ACC112 (cell line): ENCODE results near the gene ANKLE1.
"Not testable (repeated sequence)": the region's sequence is repeated elsewhere in the genome, so short reads cannot be mapped to it uniquely, and the experiment has no call there.

Experiments used
- H2AFZ ChIP-seq: fragments of 200-600 bp; sonication (generic); one replicate; pipeline ENCODE4 v1.6.0; 2017; ENCODE audit warnings: antibody characterized with exemption, low read length; ENCODE audit not compliant: unreplicated experiment
- H3K27ac ChIP-seq: fragments of 200-600 bp; sonication (generic); 2 replicates; pipeline ENCODE4 v1.5.1; 2014; ENCODE audit warnings: low read depth, mild to moderate bottlenecking, antibody characterized with exemption, low read length, moderate library complexity
- H3K27me3 ChIP-seq: fragments of 200-600 bp; sonication (generic); 2 replicates; pipeline ENCODE4 v1.6.1; 2014; ENCODE audit warnings: mild to moderate bottlenecking, antibody characterized with exemption, low read length, moderate library complexity, mixed read lengths; ENCODE audit not compliant: insufficient read depth
- H3K36me3 ChIP-seq: fragments of 200-600 bp; sonication (generic); 2 replicates; pipeline ENCODE4 v1.6.1; 2016; ENCODE audit warnings: mild to moderate bottlenecking, antibody characterized with exemption, low read length, moderate library complexity, mixed read lengths; ENCODE audit not compliant: insufficient read depth
- H3K4me1 ChIP-seq: fragments of 200-600 bp; sonication (generic); one replicate; pipeline ENCODE4 v1.6.1; 2016; ENCODE audit warnings: low read length, mixed read lengths; ENCODE audit not compliant: insufficient read depth, unreplicated experiment, control insufficient read depth
- H3K4me3 ChIP-seq: fragments of 200-600 bp; sonication (generic); 2 replicates; pipeline ENCODE4 v1.5.1; 2014; ENCODE audit warnings: mild to moderate bottlenecking, low read depth, low read length
- H3K79me2 ChIP-seq: fragments of 200-600 bp; sonication (generic); one replicate; pipeline ENCODE4 v1.6.0; 2016; ENCODE audit warnings: low read length; ENCODE audit not compliant: control insufficient read depth, unreplicated experiment, insufficient read depth

ANKLE1 gene

GRCh38 chr19:17286263-17286662 is 4.6 kb downstream of the ANKLE1 start:
- H2AFZ ChIP-seq, result no peak overlapping the region
- H3K36me3 ChIP-seq, result no peaks in the 10 kb centered on the region
- H3K4me1 ChIP-seq, result no peaks in the 10 kb centered on the region
- no peak overlapping the region for H3K4me3 ChIP-seq
- no peaks in the 10 kb centered on the region for H3K79me2 ChIP-seq
- H3K27me3 ChIP-seq, result no peaks in the 10 kb centered on the region
- no peak overlapping the region for H3K27ac ChIP-seq

- Histone ChIP-seq H2AFZ (no peak overlapping the region), H3K27me3 (no peaks in the 10 kb centered on the region), H3K79me2 (no peaks in the 10 kb centered on the region), H3K4me1 (no peaks in the 10 kb centered on the region), H3K27ac (no peak overlapping the region), H3K4me3 (no peak overlapping the region), H3K36me3 (no peaks in the 10 kb centered on the region)
Measured at GRCh38 chr19:17286752-17287151, 5.1 kb downstream of the ANKLE1 start.

DNA sequence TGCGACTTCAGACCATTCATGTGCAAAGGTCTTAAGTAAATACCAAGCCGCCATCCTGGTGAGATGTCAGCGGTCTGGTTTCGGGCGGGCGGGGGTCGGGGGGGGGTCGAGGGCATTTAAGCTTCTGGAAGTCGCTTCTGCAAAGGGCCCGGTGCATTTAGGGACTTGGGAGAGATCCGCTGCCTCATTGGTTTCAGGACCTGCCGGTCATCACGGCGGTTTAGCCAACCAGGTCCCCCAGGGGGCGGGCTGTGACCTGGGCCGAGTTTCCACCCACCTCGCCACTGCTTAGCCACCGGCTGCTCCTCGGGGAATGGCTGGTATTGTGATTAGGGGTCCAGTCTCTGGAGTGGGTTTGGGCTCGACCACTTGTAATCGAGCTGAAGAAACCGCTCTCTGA is 7.8 kb downstream of the ANKLE1 start:
- H3K27ac ChIP-seq, result no peak overlapping the region
- H3K4me3 ChIP-seq, result no peak overlapping the region
- no peaks in the 10 kb centered on the region for H3K27me3 ChIP-seq
- no peaks in the 10 kb centered on the region for H3K4me1 ChIP-seq
- H3K36me3 ChIP-seq, result peaks cover 4% of the 10 kb centered on the region; the same call in 1 of the 2 replicates
- no peaks in the 10 kb centered on the region for H3K79me2 ChIP-seq
- no peak overlapping the region for H2AFZ ChIP-seq

GRCh38 chr19:17292301-17293074 is 10.8 kb downstream of the ANKLE1 start:
- no peaks in the 10 kb centered on the region for H3K79me2 ChIP-seq
- peaks cover 4% of the 10 kb centered on the region; the same call in 1 of the 2 replicates for H3K36me3 ChIP-seq
- no peaks in the 10 kb centered on the region for H3K4me1 ChIP-seq
- no peaks in the 10 kb centered on the region for H3K27me3 ChIP-seq
- H2AFZ ChIP-seq, result peak overlapping the region; percentile 91
- H3K27ac ChIP-seq, result no peak overlapping the region
- H3K4me3 ChIP-seq, result peak overlapping the region; percentile 81

GRCh38 chr19:17293605-17294004 is 11.9 kb downstream of the ANKLE1 start:
- Histone ChIP-seq H3K79me2 (no peaks in the 10 kb centered on the region), H3K4me1 (no peaks in the 10 kb centered on the region), H3K27me3 (no peaks in the 10 kb centered on the region), H3K27ac (no peak overlapping the region), H2AFZ (no peak overlapping the region), H3K36me3 (peaks cover 4% of the 10 kb centered on the region; the same call in 1 of the 2 replicates), H3K4me3 (no peak overlapping the region)

GRCh38 chr19:17294051-17294891 is 12.6 kb downstream of the ANKLE1 start:
- no peak overlapping the region for H3K4me3 ChIP-seq
- H3K36me3 ChIP-seq, result peaks cover 4% of the 10 kb centered on the region; the same call in 1 of the 2 replicates
- H3K27ac ChIP-seq, result no peak overlapping the region
- no peaks in the 10 kb centered on the region for H3K79me2 ChIP-seq
- H2AFZ ChIP-seq, result no peak overlapping the region
- no peaks in the 10 kb centered on the region for H3K4me1 ChIP-seq
- H3K27me3 ChIP-seq, result no peaks in the 10 kb centered on the region

GRCh38 chr19:17295551-17295950 is 13.8 kb downstream of the ANKLE1 start:
- H3K36me3 ChIP-seq, H3K4me1 ChIP-seq, H3K4me3 ChIP-seq, H3K27ac ChIP-seq, H3K79me2 ChIP-seq, H3K27me3 ChIP-seq, H2AFZ ChIP-seq: not testable (repeated sequence)

GRCh38 chr19:17296273-17296672 is 14.6 kb downstream of the ANKLE1 start:
- H3K36me3 ChIP-seq, result peaks cover 4% of the 10 kb centered on the region; the same call in 1 of the 2 replicates
- no peak overlapping the region for H3K4me3 ChIP-seq
- 0 out of 2 replicates have a peak overlapping the region, but pooled peaks have one; percentile 16 for H3K27ac ChIP-seq
- H2AFZ ChIP-seq, result no peak overlapping the region
- no peaks in the 10 kb centered on the region for H3K79me2 ChIP-seq
- H3K27me3 ChIP-seq, result no peaks in the 10 kb centered on the region
- no peaks in the 10 kb centered on the region for H3K4me1 ChIP-seq

DNA sequence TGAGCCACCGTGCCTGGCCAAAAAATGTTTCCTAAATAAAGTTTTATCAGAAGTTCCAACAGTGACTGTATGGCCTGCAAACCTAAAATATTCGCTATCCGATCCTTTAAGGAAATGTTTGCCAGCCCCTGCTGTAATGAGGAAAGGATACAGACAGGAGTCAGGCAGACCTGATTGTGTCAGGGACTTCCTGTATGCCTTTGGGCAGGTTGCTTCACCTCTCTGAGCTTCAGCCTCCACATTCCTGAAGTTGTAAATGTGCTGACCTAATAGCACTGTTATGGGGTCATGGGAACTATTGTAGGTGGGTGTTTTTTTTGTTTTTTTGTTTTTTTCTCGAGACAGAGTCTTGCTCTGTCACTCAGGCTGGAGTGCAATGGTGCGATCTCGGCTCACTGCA is 15.3 kb downstream of the ANKLE1 start:
- no peaks in the 10 kb centered on the region for H3K79me2 ChIP-seq
- no peaks in the 10 kb centered on the region for H3K27me3 ChIP-seq
- H3K36me3 ChIP-seq, result peaks cover 4% of the 10 kb centered on the region; the same call in 1 of the 2 replicates
- no peaks in the 10 kb centered on the region for H3K4me1 ChIP-seq
- no peak overlapping the region for H3K4me3 ChIP-seq
- H2AFZ ChIP-seq, result no peak overlapping the region
- no peak overlapping the region for H3K27ac ChIP-seq

DNA sequence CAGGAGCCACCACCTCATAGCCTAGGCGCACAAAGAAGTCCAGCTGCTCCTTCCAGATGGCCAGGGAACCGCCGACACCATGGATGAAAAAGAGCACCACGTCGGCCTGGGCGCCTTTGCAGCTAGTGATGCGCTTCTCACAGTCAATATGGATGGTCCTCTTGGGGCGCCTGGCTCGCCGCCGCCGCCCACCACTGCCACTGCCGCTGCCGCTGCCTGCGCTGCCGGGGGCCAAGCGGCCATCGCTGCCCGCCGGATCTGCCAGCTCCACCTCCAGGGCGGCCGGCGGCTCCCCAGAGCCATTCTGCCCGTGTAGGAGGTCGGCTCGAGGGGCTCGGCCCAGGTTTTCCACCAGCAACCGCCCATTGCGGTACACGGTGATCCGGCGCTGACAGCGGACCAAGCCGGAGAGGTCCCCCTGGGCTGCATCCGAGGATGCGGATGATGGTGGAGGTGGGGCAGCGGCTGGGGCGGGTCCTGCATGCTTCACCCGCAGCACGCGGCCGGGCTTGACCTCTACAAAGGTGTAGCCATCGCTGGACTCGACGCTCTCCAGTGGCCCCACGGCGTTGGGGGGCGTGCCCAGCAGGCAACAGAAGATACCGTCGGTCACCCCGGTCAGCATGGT is 19.4 kb downstream of the ANKLE1 start:
- H3K27ac ChIP-seq, result no peak overlapping the region
- no peaks in the 10 kb centered on the region for H3K36me3 ChIP-seq
- no peak overlapping the region for H2AFZ ChIP-seq

More for the DNA sequence above, 19.4 kb downstream of the ANKLE1 start:
- Histone ChIP-seq H3K4me1 (peaks cover 16% of the 10 kb centered on the region), H3K27me3 (no peaks in the 10 kb centered on the region), H3K4me3 (no peak overlapping the region), H3K79me2 (no peaks in the 10 kb centered on the region)
